ENCODE results near the gene EMX1.

EMX1 gene

DNA sequence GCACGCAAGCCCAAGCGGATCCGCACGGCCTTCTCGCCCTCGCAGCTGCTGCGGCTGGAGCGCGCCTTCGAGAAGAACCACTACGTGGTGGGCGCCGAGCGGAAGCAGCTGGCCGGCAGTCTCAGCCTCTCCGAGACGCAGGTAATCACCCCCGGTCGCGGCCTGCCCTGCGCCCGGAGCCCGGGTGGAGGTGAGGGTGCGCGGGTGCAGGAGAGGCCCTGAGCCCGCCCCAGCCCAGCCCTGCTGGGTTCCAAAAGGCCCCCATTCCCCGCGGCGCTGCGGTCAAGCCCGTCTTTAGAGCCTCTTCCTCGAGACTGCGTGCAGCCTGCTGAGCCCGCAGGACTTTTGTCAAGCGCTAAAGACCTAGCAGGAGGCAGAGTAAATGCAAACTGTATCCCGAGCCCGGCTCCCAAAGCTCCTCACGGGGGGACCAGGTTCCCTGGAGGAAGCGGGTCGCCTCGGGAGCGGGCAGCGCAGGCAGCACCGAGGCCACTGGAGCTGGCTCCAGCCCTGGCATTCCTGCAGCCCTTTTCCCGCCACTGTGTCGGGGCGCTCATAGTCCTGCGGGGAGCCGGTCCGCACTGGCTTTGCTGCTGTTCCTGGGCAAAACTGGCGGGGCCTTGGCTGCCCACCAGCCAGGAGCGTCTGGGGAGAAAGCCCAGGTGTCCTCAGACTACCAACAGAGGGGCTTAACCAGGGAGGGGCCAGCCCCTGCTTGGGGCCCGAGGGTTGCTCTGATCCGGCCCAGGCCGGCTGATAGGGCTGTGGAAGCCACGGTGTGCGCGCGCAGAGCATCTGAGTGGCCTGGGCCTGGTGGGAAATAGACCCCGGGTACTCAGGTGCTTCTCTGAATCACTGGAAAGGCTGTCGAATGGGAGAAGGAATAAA lies 7.3 kb downstream of the EMX1 start:
- DNase-seq (ENCODE audit: low read depth in 2 of 2, low spot score in 1 of 2): no peak

DNA sequence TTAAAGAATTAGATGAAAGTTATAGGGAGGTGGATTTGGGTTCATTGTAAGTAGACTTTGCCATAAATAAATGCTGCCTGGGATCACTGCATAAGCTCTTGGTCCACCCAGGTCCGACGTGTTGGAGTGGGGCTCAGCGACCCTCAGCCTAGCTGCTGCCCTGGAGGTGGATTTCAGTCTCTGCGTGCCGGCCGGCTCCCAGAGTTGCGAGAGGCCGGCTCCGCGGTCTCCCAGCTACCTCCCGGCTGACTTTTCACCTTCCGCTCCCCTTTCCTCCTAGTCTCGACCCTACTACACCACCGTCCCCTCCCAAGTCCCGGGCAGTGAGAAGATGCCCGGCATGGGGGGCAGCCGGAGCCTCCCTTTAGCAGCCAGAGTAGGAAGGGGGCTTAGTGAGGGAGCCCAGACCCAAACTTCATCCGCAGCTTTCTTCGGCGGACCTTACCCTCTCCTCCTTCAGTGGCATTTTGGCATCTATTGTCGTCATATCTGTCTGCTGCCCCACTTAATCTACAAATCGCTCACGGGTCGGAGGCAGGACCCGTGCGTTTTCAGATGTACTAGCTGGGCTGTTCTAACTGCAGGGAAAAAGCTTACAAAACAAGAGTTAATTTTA lies 8.1 kb downstream of the EMX1 start:
- no peak for DNase-seq (ENCODE audit: low read depth in 2 of 2, low spot score in 1 of 2)

DNA sequence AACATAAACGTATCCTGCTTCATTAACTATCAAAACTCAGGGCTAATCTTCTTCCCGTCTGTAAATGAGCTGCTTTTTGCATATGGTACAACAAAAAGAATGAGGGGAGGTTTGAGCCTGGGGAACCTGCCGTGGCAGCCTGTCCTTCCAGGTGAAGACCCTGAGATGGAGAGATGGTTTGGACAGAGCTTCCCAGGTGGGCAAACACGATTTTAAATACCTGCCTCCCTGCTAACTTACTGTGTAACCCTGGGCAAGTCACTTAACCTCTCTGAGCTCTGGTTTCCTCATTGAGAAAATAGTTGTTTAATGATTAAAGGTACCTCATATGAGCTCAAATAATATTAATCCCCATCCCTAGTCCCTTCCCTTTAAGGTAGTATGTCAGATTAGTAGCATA lies 9.0 kb downstream of the EMX1 start:
- no peak for DNase-seq (ENCODE audit: low read depth in 2 of 2, low spot score in 1 of 2)

DNA sequence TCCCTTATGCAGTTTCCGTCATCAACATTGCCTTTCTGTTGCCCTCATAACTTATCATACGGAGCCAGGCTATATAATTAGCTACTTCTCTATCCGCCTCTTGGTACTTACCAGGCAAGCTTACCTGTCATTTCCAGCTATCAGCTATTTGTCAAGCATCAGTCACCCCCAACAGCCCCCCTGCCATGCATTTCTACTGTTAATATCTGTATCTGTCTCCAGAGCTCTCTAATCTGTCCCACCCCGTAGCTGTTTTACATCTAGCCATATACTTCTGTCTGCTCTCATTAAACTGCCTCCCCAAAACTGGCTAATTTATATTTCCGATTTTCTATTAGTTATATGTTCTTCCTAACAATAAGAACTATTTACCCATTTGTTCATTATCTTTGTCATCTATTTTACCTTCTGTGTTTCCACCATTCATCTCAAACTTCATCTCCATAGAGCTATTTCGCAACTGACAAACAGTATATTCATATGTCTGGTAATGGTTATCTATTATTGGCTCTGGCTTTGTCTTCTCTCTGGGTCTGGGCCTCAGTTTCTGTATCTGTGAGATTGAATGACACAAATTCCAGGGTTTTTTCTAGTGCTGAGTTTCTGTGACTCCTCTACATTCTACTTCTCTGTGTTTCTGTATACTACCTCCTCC lies 9.6 kb downstream of the EMX1 start:
- no peak for DNase-seq (ENCODE audit: low read depth in 2 of 2, low spot score in 1 of 2)

DNA sequence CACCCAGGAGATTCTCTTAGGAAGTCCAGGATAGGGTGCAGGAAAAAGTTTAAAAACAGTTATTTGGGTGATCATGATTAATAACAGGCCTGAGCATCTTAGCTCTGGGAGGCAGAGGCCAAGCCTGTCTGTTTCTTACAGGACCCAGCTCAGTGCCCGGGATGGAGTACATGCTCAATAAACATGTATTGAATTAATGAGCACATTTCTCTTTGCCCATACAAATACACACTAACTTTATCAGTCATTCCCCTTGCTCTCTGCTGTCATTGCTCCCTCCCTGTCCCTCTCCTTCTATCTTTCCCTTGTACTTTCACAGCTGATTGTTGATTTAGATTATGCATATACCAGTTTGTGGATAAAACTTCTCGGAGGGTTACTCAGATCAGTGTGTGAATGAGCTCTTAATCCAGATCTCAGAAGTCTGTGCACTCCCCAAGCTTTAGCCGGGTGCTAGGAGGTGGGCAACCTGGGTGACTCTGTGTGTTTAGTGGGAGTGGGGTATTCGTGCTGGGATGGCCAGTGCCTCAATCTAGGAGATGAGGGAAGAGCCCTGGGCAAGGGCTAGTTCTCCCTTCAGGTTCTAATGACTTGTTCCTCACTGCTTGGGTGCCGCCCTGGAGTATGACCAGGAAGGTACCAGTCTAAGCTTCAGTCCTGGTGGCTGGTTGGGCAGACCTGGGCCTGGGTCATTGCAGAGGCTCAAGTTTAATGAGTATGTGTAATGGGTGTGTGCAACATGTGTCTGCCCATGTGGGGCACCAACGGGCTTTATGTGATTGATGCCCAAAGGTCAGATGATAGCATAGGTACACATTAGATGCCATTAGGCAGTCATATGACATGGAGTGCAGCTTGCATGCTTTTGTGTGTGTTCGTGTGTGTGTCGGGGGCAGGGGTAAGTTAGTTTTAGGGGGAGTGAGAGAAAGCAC lies 10.6 kb downstream of the EMX1 start:
- no peak for DNase-seq (ENCODE audit: low read depth in 2 of 2, low spot score in 1 of 2)

DNA sequence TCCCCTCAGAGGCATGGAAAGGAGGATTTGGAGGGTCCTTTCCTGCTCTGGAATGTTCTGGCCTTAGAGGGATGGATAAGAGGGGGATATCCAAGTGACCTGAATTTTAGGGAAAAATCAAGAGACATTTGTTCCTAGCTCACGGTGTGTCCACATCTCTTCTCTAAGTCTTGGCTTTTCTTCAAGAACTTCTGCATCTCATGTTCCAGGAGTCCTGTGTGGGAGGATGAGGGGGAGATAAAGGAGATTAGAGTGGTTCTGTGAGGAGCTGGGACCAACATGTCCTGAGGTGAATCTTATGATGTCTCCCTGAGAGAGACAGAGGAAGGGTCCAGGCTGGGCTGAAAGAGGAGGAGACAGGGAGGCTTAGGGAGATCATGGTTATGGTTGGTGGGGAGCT lies 11.7 kb downstream of the EMX1 start:
- no peak for DNase-seq (ENCODE audit: low read depth in 2 of 2, low spot score in 1 of 2)

DNA sequence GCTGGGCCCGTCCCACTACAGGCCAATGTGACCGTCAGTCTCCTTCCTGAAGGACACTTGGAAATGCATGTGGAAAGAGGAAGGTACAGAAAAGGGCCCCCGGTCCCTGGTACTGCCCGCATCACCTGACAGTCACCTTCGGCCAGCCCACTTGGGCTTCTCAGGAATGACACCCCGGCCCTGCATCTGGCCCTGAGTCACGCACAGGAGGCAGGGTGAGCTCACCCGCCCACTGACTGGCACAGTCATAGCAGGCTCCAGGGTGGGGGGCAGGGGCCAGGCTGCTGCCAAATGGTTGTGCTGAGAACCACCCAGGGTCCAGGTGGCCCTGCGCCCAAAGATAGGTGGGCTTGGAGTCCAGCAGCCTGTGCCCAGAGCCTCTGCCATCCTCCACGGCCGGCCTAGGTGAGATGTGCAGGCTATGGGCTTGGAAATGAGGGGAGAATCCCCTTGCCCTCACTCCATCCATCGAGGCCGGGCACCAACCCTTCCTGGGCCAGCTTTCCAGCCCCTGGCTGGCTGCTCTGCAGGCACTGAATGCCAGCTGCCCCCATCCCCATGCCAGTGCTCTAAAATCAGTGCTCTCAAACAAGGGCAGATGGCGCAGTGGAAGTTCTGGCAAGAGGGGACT lies 14.1 kb downstream of the EMX1 start:
- no peak for DNase-seq (ENCODE audit: low read depth in 2 of 2, low spot score in 1 of 2)

DNA sequence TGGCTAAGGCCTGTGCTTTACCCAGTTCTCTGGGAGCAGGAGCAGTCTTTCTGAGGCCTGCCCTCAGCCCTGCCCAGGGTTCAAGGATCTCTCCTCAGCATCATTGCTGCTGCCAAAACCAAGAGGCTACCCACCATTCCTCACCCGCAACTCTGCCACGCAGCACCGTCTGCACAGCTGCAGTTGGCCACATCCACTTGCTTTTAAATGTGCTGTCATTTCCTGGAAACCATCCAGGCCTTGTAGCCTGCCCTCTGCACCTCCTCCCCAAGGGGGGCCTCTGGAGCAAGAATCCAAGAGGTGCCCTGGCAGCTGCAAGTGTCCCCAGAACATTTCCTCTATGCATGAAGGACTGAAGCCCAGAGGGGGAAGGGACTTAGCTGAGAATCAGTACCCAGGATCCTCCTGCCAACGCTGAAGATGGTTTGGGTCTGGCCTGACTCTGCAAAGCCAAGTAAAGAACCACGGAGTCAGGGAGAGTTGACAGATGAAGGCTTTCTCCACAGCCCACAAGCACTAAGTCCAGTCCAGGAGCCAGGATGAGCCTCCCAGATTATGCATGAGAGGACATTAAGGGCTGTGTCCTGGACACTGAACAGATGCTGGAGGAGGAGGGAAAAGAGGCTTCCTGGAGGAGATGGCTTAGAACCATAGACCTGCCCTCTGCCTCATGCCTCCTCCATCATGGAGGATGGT lies 14.9 kb downstream of the EMX1 start:
- no peak for DNase-seq (ENCODE audit: low read depth in 2 of 2, low spot score in 1 of 2)

DNA sequence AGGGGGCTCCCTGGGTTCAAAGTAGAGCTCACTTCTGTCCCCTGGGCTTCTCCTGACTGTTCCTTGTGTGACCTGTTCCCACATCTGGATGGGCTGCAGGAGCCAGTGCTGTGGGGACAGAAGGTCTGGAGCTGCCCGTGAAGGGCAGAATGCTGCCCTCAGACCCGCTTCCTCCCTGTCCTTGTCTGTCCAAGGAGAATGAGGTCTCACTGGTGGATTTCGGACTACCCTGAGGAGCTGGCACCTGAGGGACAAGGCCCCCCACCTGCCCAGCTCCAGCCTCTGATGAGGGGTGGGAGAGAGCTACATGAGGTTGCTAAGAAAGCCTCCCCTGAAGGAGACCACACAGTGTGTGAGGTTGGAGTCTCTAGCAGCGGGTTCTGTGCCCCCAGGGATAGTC lies 15.5 kb downstream of the EMX1 start:
- no peak for DNase-seq (ENCODE audit: low read depth in 2 of 2, low spot score in 1 of 2)

DNA sequence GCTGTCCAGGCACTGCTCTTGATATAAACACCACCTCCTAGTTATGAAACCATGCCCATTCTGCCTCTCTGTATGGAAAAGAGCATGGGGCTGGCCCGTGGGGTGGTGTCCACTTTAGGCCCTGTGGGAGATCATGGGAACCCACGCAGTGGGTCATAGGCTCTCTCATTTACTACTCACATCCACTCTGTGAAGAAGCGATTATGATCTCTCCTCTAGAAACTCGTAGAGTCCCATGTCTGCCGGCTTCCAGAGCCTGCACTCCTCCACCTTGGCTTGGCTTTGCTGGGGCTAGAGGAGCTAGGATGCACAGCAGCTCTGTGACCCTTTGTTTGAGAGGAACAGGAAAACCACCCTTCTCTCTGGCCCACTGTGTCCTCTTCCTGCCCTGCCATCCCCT lies 15.9 kb downstream of the EMX1 start:
- DNase-seq (ENCODE audit: low read depth in 2 of 2, low spot score in 1 of 2): no peak

DNA sequence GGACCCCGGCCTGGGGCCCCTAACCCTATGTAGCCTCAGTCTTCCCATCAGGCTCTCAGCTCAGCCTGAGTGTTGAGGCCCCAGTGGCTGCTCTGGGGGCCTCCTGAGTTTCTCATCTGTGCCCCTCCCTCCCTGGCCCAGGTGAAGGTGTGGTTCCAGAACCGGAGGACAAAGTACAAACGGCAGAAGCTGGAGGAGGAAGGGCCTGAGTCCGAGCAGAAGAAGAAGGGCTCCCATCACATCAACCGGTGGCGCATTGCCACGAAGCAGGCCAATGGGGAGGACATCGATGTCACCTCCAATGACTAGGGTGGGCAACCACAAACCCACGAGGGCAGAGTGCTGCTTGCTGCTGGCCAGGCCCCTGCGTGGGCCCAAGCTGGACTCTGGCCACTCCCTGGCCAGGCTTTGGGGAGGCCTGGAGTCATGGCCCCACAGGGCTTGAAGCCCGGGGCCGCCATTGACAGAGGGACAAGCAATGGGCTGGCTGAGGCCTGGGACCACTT lies 16.4 kb downstream of the EMX1 start:
- DNase-seq (ENCODE audit: low read depth in 2 of 2, low spot score in 1 of 2): no peak

DNA sequence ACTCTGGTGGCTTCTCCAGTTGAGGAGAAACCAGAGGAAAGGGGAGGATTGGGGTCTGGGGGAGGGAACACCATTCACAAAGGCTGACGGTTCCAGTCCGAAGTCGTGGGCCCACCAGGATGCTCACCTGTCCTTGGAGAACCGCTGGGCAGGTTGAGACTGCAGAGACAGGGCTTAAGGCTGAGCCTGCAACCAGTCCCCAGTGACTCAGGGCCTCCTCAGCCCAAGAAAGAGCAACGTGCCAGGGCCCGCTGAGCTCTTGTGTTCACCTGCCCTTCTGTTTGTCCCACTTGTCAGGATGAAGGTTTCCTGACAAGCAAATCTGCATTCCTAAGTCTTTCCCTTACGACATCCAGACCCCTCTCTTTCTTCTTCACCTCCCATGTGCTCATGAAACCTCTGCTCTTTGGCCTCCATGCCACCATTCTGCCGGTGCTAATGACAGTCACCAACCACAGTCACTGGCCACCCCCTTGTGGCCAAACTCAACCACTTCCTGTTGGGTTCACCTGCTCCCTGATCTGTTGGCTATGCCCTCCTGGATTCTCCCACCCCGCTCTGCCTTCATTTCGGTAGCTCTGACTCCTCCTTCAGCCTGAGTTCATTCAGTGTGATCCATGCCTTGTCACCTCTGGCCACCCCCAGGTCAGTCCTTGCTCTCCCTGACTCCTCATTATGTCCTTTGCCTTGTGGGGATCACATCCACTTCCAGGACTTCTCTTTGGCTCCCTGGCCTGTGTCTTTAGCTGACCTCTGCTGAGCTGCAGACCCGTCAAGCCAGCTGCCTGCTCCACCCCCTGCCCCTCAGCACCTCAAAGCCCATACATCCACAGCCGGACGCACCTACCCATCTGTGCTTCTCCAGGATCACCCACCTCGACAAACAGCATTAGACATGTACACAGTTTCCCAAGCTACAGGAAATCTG lies 17.6 kb downstream of the EMX1 start:
- no peak for DNase-seq (ENCODE audit: low read depth in 2 of 2, low spot score in 1 of 2)

DNA sequence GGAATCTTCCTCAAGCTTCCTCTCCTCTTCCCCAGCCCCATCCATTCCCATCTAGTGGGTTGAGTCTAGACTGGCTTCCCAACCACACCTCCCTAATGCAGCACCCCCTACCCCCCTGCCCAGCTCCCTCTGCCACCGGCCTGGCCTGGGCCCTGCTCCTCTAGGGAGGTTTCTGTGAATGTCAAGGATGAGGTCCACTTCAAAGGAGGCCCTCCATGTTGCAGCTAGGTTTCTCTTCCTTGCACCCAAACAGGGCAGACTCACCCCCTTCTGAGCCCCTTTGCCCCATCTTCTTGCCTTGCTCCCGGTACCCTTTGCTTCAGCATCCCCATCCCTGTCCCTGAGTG lies 18.3 kb downstream of the EMX1 start:
- DNase-seq (ENCODE audit: low read depth in 2 of 2, low spot score in 1 of 2): no peak

DNA sequence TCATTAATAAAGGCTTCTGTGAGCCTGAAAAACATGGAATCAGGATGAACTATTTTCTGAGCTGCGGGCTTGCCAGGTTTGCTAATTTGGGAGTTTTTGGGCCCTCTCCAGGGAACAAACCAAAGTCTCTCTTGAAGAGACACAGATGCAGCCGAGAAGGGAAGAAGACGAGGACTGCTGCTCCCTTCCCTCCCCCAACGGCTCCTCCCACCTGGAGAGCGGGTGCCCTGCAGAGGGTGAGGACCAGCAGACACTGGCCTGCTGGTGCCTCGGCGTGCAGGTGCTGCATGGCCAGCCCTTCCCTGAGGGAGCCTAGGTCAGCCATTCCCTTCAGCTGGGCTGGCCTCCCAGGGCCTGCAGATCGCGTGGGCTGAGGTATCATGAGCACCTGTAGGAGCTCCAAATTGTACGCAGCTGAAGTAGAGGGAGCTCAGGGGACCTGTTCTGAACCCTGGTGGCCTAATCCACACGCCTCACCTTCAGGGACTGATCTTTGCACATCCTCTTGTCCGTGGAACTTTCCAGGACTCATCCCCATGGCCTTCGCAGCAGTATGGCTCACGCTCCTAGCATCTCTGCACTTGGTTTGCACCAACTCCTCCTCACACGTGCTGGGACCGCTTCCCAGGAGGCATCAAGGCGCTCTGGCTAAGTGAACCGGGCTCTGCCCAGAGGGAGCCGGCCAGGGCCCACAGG lies 19.5 kb downstream of the EMX1 start:
- no peak for DNase-seq (ENCODE audit: low read depth in 2 of 2, low spot score in 1 of 2)

DNA sequence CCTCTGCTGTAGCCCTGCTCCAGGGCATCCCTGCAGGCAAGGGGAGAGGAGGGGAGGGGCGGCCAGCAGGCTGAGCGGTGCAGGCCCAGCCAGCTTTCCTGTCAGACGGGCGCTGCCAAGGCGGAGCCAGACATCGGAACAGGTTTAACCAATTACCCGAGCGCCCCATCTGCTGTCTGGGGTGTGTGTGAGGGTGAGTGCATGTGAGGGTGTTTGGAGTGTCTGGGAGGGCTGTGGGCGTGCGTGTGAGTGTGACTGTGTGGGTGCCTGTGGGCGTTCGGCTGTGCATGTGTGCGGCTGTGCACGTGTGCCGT lies 20.0 kb downstream of the EMX1 start:
- no peak for DNase-seq (ENCODE audit: low read depth in 2 of 2, low spot score in 1 of 2)

DNA sequence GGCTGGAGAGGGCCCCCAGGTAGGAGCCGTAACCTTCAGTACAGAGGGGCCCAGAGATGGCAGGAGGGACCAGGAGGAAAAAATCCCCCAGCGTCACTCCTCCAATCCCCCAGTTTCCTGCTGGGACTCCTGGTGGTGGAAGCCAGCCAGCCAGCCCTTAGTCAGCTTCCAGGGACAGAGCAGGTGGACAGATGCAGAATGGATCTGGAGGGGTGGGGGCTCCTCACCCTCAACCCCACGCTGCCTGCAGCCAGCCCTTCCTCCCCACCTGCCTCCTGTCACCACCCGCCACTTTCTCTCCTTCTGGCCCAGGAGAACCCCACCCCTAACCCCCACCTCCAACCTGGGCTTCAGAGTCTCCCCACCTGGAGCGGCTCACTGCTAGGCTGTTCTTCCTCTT lies 21.1 kb downstream of the EMX1 start:
- DNase-seq (ENCODE audit: low read depth in 2 of 2, low spot score in 1 of 2): no peak

DNA sequence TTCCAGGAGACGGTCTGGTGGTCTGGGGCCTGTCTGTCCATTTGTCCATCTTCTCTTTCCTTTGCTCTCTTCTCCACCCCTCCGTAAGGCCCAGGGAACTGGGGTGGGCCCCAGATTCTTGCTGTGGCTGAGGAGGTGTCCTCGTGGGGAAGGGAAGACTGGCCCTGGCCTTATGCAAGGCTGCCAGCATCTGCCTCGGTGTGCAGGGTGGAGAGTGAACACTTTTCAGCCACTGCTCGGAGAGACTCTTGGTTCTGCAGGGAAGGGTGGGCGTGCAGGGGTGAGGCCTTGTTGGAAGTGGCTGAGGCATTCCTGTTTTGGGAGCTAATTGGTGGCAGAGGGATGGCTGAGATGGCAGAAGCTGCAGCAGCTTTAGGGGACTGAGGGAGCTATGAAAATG lies 23.0 kb downstream of the EMX1 start:
- no peak for DNase-seq (ENCODE audit: low read depth in 2 of 2, low spot score in 1 of 2)

DNA sequence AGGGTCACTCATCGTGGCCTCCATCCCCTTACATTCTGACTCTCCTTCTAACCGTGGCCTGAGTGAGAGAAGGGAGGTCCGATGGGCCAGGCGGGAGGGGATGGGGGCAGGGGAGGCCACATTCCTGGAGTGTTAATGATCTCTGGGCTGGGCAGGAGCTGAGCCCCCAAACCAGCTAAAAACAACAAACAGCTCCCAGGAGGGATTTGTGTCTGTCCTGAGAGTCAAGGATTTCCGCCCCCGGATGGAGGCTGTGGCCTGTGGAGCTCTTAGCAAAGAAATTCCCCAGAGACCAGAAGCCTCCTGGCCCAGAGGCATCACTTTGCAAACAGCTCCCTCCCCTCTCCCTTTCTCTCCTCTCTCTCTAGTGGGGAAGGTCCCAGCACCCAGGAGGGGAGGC lies 23.5 kb downstream of the EMX1 start:
- no peak for DNase-seq (ENCODE audit: low read depth in 2 of 2, low spot score in 1 of 2)

DNA sequence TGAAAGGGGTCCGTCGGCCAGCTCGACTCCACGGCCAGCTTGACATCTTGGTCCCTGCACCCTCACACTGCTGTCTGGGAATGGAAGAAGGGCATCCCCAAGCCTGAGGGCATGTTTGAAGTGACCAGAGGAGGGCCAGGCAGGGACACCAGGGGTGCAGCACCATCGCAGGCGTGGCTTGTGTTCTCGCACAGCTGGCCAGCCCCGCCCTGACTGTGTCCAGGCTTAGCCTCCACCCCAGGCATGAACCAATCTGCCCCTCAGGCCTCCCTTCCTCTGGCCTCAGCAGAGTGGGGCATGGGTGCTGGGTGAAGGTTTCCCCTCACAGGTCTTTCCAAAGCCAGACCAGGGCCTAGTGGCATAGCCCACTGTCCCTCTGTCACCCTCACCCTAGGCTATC lies 25.0 kb downstream of the EMX1 start:
- no peak for DNase-seq (ENCODE audit: low read depth in 2 of 2, low spot score in 1 of 2)
